ENCODE results near the gene DENND4B.

DENND4B gene

GRCh38 chr1:153929981-153930948 is 16.3 kb downstream of the DENND4B start:
- H3F3A ChIP-seq (ENCODE audit: insufficient read depth) = peaks cover 20% of the 10 kb centered on the region
- H3K9ac ChIP-seq (ENCODE audit: low read length) = no peak overlapping the region
- H3K27ac ChIP-seq (ENCODE audit: low read depth, low read length) = no peak overlapping the region
- no peaks in the 10 kb centered on the region for H3K9me2 ChIP-seq (replicated peaks; ENCODE audit: insufficient read depth, low read length)
- TF ChIP-seq EZH2phosphoT487 (conservative IDR thresholded peaks at IDR 0.05; ENCODE audit: low read length) = no peak
- no peak for TF ChIP-seq CTCF (IDR thresholded peaks at IDR 0.05; ENCODE audit: insufficient read depth, low read length, poor library complexity, severe bottlenecking)
- no peaks in the 10 kb centered on the region for H3K9me3 ChIP-seq (ENCODE audit: insufficient read depth, low read length)
- H2AFZ ChIP-seq (ENCODE audit: low read depth, low read length, severe bottlenecking) = no peak overlapping the region
- no peak overlapping the region for H3K4me3 ChIP-seq (ENCODE audit: insufficient read depth, low read length, poor library complexity, severe bottlenecking)
- no peaks in the 10 kb centered on the region for H3K79me2 ChIP-seq (ENCODE audit: insufficient read depth, low read length)
- H3K27me3 ChIP-seq (ENCODE audit: low read length) = no peaks in the 10 kb centered on the region
- no peak overlapping the region for H3K4me2 ChIP-seq (ENCODE audit: low read depth, low read length, poor library complexity, severe bottlenecking)
- no peaks in the 10 kb centered on the region for H3K36me3 ChIP-seq (ENCODE audit: low read length)
- H4K20me1 ChIP-seq (ENCODE audit: low read depth, low read length) = no peaks in the 10 kb centered on the region

- Histone ChIP-seq H3K36me3 (ENCODE audit: low read length) (no peaks in the 10 kb centered on the region), H3K9me2 (replicated peaks; ENCODE audit: insufficient read depth, low read length) (no peaks in the 10 kb centered on the region), H4K20me1 (ENCODE audit: low read depth, low read length) (no peaks in the 10 kb centered on the region), H3K9me3 (ENCODE audit: insufficient read depth, low read length) (no peaks in the 10 kb centered on the region), H3K79me2 (ENCODE audit: insufficient read depth, low read length) (no peaks in the 10 kb centered on the region), H3K4me3 (ENCODE audit: insufficient read depth, low read length, poor library complexity, severe bottlenecking) (no peak overlapping the region), H3K27ac (ENCODE audit: low read depth, low read length) (no peak overlapping the region), H2AFZ (ENCODE audit: low read depth, low read length, severe bottlenecking) (no peak overlapping the region), H3K9ac (ENCODE audit: low read length) (no peak overlapping the region), H3K4me2 (ENCODE audit: low read depth, low read length, poor library complexity, severe bottlenecking) (no peak overlapping the region), H3K27me3 (ENCODE audit: low read length) (no peaks in the 10 kb centered on the region), H3F3A (ENCODE audit: insufficient read depth) (peaks cover 20% of the 10 kb centered on the region)
- TF ChIP-seq CTCF (IDR thresholded peaks at IDR 0.05; ENCODE audit: insufficient read depth, low read length, poor library complexity, severe bottlenecking) (no peak), EZH2phosphoT487 (conservative IDR thresholded peaks at IDR 0.05; ENCODE audit: low read length) (no peak)
Measured at GRCh38 chr1:153929426-153929825, 17.1 kb downstream of the DENND4B start.

- Histone ChIP-seq H4K20me1 (ENCODE audit: low read depth, low read length) (no peaks in the 10 kb centered on the region), H3K79me2 (ENCODE audit: insufficient read depth, low read length) (no peaks in the 10 kb centered on the region; the same call in 1 of the 2 replicates), H3K36me3 (ENCODE audit: low read length) (no peaks in the 10 kb centered on the region), H3K4me3 (ENCODE audit: insufficient read depth, low read length, poor library complexity, severe bottlenecking) (no peak overlapping the region), H3K27ac (ENCODE audit: low read depth, low read length) (no peak overlapping the region; the same call in 1 of the 2 replicates), H3F3A (ENCODE audit: insufficient read depth) (peaks cover 20% of the 10 kb centered on the region), H3K9ac (ENCODE audit: low read length) (no peak overlapping the region), H3K9me3 (ENCODE audit: insufficient read depth, low read length) (no peaks in the 10 kb centered on the region), H3K9me2 (replicated peaks; ENCODE audit: insufficient read depth, low read length) (no peaks in the 10 kb centered on the region), H3K4me2 (ENCODE audit: low read depth, low read length, poor library complexity, severe bottlenecking) (no peak overlapping the region), H2AFZ (ENCODE audit: low read depth, low read length, severe bottlenecking) (no peak overlapping the region), H3K27me3 (ENCODE audit: low read length) (no peaks in the 10 kb centered on the region)
- TF ChIP-seq EZH2phosphoT487 (conservative IDR thresholded peaks at IDR 0.05; ENCODE audit: low read length) (no peak), CTCF (IDR thresholded peaks at IDR 0.05; ENCODE audit: insufficient read depth, low read length, poor library complexity, severe bottlenecking) (no peak)
Measured at GRCh38 chr1:153928791-153929341, 17.7 kb downstream of the DENND4B start.

Measured in SU-DHL-6 (cell line).